ENCODE results near the gene KRTAP10-10. TPM values are rescaled to one million over a fixed set of nuclear protein-coding genes. Genes with fewer than 3 reads are reported as not detected.
A peak's percentile ranks its signal among the peaks of the same experiment; 100 is the strongest.
"Not testable (repeated sequence)": the region's sequence is repeated elsewhere in the genome, so short reads cannot be mapped to it uniquely, and the experiment has no call there.

The KRTAP10-10 gene, protein sequence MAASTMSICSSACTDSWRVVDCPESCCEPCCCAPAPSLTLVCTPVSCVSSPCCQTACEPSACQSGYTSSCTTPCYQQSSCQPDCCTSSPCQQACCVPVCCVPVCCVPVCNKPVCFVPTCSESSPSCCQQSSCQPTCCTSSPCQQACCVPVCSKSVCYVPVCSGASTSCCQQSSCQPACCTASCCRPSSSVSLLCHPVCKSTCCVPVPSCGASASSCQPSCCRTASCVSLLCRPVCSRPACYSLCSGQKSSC
- not detected in 2 replicates for total RNA-seq (2014; rRNA removed; shearing (Covaris generic))
- not detected in 2 replicates for polyA plus RNA-seq (2015; cell fraction: cytosol; rRNA removed)
- not detected in 2 replicates for polyA plus RNA-seq (2015; cell fraction: nucleus; rRNA removed)

DNA sequence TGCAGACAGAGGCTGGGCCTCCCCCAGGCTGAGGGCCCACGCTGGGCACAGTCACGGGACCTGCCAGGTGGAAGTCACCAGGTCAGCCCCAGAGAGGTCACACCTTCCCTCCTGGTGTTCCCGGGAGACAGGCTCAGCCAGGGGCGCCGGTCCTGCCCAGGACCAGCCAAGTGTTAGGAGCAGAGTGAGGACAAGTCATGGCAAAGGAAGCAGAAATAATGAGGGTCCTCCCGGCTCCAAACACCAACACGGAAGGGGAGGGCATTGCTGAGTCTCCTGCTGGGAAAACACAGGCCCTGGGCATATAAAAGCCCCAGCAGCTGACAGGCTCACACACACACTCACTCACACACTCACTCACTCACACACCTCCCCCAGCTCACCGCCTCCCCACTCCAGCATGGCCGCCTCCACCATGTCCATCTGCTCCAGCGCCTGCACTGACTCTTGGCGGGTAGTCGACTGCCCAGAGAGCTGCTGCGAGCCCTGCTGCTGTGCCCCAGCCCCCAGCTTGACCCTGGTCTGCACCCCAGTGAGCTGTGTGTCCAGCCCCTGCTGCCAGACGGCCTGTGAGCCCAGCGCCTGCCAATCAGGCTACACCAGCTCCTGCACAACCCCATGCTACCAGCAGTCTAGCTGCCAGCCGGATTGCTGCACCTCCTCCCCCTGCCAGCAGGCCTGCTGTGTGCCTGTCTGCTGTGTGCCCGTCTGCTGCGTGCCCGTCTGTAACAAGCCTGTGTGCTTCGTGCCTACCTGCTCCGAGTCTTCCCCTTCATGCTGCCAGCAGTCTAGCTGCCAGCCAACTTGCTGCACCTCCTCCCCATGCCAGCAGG lies at the start of gene KRTAP10-10:
Gene KRTAP10-10, plus strand, starts transcription at position 339 of the 833 bp plus-strand sequence. Its CDS starts 62 bp downstream, at position 401.
- DNase-seq (ENCODE audit: low read depth): no peak

DNA sequence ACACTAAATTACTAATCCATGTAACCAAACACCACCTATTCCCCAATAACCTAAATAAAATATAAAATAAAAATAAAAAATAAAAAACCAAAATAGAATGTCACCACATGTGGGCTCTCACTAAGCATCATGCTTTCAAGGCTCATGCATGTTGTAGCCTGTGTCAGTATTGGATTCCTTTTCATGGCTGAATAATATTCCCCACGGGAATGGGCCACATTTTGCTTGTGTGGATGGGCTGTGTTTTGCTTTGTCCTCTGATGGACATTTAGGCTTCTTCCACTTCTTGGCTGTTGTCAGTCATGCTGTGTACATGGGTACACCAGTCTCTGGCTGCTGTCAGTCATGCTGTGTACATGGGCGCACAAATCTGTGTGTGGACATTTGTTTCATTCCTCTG lies 48.1 kb upstream of the KRTAP10-10 start:
- DNase-seq (ENCODE audit: low read depth): no peak

DNA sequence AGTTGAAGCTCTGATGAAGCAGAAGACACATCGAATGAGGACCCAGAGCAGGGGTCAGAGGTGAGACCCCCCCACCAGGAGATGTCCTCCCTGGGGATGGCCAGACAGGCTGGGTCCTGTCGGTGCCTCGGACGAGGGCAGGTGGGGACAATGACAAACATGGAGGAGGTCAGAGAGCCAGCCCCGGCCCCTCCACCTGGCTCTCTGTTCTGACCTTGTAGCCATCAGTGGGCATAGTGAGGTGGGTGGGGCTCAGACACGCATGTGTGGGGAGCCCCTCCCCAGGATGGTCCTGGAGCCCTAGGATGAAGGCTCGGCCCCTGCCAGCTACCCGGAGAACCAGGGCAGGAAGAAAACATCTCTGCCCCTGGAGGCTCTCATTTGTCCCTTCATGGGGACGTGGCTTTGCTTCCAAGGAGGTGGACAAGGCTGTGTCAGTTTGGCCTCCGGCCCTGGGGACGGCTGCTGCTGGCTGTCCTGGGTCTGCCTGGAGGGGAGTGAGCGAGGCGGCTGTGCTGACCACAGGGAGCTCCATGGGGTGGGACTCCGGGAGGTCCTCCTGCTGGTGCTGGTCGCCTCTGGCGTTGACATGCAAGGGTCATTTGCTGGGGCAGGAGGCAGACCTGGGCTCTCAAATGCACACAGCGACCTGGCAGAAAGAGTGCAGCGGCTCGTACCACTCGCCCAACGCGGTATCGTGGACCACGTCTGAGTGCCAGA lies 47.4 kb upstream of the KRTAP10-10 start:
- no peak for DNase-seq (ENCODE audit: low read depth)

DNA sequence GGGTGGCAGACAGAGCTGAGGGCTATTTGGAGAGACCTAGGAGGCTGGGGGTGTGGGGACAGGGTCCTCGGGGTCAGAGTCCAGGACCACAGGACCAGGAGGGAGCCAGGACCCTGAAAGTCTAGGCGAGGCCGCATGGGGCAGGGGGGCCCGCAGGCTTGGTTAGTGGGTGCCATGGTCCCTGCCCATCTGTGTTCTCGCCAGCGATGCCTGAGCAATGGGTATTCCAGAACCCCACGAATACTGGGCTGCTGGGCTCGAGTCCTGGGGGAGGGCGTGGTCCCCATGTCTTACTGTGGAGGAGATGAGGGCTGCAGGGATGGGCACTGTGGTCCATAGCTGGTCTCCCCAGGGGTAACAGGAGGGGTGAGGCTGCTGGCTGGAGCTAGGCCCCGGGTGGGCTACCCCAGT lies 46.8 kb upstream of the KRTAP10-10 start:
- DNase-seq (ENCODE audit: low read depth): no peak

DNA sequence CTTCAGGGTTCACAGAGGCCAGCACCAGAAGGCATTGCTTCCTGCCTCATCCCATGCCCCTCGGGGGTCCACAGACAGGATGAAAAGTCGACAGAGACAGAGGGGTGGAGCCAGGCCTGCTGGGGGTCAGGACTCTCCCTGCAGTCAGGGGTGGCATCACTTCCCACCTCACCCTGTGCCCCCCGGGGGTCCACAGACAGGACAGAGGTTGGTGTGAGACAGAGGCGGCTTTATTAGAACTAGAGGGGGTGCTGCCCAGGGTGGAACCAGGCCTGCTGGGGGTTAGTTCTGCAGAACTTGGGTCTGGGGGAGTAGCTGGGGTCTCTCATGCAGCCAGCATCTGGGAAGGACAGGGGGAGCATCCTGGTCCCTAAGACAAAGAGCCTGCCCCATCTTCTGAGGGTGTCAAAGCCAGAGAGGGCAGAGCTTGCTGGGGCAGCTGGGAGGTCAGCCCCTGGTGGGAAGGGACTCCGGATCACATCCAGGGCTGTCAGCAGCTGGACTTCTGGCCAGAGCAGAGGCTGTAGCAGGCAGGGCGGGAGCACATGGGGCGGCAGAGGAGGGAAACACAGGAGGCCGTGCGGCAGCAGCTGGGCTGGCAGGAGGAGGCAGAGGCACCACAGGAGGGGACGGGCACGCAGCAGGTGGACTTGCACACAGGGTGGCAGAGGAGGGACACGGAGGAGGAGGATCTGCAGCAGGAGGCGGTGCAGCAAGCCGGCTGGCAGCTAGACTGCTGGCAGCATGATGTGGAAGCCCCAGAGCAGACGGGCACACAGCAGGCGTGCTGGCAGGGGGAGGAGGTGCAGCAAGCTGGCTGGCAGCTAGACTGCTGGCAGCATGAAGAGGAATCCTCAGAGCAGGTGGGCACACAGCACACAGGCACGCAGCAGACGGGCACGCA lies 46.0 kb upstream of the KRTAP10-10 start:
- DNase-seq (ENCODE audit: low read depth): not testable (repeated sequence)

DNA sequence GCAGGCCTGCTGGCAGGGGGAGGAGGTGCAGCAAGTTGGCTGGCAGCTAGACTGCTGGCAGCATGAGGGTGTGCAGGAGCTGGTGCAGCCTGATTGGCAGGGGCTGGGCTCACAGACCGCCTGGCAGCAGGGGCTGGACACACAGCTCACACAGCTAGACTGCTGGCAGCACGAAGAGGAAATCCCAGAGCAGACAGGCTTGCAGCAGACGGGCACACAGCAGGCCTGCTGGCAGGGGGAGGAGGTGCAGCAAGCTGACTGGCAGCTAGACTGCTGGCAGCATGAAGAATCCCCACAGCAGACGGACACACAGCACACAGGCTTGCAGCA lies 45.4 kb upstream of the KRTAP10-10 start:
- DNase-seq (ENCODE audit: low read depth): not testable (repeated sequence)

DNA sequence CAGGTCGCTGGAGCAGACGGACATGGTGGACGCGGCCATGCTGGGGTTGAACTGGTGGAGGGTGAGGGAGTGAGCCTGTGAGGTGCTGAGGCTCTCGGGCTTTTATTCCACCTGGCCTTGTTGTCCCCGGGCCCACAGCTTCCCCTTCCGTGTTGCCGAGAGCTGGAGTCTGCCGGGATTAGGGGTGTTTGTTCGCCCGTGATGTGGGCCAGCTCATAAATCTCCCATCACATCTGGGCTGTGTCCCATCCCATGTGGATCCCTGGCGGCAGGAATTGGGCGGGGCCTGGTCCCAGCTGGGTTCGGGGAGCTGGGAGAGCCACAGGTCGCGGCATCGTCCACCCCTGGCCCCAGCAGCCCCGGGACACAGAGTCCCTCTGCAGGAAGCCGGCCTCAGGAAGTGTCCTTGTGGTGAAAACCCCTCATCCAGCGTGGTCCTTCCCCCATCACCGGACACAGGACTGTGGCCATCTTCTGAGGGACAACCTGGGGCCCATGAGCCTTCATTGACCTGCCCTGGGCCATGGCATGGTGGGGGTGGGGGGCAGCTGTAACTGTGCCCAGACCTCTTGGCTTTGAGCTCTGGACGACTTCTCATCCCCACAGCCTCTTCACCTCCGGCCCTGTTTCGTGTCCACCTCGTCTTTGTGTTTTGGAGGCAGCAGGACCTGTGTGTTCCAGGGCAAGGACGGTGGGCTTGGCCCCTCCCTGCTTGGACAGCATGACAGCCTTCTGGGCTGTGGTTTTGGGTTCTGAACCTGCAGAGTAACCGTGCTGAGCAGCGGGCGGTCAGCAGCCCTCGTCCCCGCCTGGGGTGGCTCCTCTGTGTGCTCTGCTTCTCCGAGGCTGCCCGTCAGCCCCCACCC lies 44.5 kb upstream of the KRTAP10-10 start, which contains the start of gene KRTAP10-6:
Gene KRTAP10-6, minus strand, starts transcription at position 60 of the 866 bp plus-strand sequence. Its CDS starts 21 bp downstream, at position 39.
- DNase-seq (ENCODE audit: low read depth): no peak

DNA sequence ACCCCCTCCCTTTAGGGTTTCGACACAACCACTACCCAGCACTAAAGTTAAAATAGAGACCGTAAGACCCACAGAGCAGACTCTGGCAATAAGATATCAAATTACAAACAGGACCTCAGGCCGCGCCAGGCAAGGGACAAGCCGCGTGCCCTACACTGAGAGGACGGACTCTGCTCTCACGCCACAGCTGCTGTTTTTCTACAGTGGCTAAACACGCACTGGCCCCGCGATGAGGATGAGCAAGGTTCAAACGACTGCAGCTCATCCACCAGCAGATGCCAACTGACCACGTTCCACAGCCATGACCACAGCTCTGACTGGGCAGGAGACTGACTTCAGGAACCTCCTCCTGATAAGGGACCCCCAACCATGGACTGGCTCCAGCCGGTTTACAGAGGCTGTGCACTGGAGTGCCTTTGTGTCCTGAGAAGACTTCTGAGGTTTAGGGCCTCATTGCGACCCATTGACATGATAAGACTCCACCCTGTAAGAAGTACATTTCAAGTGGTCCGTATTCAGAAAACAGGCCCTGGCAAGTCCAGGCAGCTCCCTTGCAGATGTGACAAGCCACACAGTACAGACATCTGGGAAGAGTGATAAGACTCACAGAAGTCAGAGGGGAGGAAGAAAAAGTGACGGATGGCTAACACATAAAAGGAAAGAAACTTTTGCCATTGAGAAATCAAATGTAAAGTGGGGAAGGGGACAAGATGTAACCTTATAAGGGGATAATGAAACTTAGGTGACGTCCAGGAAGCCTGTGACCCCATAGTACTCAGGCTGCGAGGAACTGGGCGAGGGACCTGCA lies 43.4 kb upstream of the KRTAP10-10 start:
- no peak for DNase-seq (ENCODE audit: low read depth)

DNA sequence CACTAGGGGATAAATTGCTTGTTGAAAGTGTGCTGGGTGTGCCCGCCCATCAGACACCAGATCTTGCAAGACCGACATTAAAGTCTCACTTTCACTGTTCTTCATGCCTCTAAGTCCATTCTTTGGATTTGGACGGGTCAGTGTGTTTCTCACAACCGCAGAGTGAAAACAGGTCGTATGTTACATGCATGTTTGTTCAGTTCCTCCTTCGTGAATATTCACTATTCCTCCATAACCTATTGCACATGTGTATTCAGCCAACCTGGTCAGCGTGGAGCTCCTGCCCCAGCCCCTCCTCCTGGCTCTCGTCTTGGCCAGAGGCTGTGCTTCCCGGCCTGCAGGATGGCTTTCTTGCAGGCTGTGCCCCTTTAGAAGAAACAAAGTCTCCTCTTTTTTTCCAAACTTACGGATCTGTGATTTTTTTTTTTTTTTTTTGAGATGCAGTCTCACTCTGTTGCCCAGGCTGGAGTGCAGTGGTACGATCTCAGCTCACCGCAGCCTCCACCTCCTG lies 42.7 kb upstream of the KRTAP10-10 start:
- DNase-seq (ENCODE audit: low read depth): no peak

DNA sequence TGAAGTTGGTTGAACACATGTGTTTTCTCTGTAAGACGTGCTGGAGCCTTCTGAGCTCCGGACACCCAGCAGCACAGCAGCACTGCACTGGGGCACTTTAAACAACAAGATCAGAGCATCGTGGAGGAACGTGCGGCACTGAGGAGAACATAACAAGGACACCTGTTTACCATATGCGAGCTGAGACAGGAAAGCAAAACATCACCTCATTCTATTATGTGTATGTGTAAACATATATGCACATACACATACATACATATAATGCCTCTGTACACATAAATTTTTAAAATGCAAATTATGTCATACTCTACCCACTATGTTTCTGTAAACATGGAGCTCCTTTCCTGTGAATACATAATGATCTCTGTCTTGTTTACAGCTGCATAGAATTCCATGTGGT lies 41.6 kb upstream of the KRTAP10-10 start:
- no peak for DNase-seq (ENCODE audit: low read depth)

DNA sequence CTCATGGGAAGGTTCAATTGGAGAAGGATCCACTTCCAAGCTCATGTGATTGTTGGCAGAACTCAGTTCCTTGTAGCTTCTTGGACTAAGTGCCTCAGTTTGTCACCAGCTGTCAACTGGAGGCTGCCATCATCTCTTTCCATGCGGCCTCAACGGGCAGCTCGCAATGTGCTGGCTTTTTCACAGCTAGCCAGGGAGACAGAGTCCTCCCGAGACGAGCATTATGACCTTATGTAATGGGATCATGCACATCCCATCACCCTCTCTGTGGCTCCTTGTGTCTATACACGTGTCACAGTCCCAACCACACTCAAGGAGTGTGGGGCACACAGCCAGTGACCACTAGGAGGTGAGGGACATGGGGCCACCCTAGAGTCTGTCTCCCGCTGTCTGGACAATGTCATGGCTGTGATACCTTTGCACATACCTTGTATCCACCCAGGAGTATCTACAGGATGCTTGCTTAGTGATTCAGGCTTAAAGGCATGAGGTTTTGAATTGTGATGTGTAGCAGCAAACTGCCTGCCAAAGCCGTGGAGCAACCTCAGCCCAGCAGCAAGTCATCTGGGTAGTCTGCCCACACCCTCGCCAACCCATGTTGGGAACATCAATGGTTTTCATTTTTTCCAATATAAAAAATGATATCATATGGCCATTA lies 41.0 kb upstream of the KRTAP10-10 start:
- peak; percentile 48 for DNase-seq (ENCODE audit: low read depth)

DNA sequence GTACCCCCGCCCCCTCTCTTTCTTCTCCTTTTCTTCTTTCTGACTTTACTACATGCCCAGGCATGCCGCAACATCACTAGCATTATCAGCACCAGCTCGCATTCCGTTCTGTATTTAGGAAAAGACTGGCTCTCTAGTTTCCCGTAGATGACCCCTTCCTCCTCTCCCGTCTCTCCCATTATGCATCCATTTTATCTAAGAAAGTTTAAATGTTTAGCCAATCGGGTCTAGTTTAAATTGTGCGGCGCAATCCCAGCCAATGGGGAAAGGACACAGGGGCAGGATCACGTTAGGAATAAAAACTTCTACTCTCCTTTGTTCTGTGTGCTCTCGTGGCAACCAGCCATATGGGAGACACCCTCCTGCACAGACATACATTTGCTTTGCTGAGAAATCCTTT lies 39.1 kb upstream of the KRTAP10-10 start:
- no peak for DNase-seq (ENCODE audit: low read depth)

DNA sequence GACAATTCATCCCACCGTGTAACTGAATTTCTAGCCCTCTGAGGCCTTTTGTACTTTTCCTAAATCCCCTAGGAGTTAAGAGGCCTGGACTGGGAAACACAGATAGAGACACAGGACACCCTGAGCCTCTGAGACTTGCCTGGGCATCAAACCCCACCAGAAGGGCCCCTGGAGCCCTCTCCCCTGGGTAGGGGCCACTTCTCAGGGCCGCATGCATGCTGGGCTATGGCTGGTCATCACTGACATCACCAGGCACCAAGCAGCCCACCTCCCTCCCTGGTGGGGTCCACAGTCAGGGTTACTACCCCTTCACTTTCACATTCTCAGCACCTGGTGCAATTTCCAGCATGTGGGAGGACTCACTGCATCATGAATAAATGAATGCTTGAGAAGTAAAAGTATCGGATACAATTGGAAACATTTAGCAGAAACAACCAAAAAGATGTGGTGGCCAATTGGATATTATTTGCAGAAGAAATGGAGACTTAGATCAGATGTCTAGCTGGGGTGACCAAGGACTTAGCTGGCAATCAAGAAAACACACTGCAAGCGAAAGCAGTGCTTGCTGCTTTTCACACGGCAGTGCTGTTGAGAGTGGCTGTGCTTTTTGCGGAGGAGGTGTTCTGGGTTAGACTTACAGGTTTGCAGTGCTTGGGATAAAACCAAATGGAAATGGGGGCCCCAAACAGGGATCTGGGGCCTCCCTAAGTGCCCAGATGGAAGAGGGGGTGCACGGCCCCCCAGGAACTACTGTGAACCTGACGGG lies 37.7 kb upstream of the KRTAP10-10 start:
- no peak for DNase-seq (ENCODE audit: low read depth)

DNA sequence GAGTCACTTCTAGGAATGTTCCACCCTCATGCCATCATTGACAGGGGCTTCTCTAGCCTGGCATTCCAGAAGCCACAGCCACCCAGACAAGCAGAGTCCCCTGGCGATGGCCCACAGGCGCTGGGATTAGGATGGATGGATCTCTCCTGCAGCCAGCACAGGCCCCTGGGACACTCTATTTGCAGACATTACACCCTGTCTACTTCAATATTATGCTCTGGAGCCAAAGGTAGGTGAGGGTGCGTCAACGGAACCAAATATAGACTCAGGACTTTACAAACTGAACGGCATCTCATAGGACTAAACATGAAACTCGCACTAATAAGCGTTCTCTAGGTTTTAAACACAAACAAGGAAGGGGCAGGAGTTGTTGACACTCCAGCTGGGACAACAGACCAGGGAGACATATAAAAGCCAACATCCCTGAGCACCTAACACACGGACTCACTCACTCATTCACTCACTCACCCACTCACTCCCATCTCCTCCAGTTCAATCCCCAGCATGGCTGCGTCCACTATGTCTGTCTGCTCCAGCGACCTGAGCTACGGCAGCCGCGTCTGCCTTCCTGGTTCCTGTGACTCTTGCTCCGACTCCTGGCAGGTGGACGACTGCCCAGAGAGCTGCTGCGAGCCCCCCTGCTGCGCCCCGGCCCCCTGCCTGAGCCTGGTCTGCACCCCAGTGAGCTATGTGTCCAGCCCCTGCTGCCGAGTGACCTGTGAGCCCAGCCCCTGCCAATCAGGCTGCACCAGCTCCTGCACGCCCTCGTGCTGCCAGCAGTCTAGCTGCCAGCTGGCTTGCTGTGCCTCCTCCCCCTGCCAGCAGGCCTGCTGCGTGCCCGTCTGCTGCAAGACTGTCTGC lies 36.8 kb upstream of the KRTAP10-10 start, which contains the start of gene KRTAP10-7:
Gene KRTAP10-7, plus strand, starts transcription at position 480 of the 861 bp plus-strand sequence. Its CDS starts 25 bp downstream, at position 505.
- not testable (repeated sequence) for DNase-seq (ENCODE audit: low read depth)

DNA sequence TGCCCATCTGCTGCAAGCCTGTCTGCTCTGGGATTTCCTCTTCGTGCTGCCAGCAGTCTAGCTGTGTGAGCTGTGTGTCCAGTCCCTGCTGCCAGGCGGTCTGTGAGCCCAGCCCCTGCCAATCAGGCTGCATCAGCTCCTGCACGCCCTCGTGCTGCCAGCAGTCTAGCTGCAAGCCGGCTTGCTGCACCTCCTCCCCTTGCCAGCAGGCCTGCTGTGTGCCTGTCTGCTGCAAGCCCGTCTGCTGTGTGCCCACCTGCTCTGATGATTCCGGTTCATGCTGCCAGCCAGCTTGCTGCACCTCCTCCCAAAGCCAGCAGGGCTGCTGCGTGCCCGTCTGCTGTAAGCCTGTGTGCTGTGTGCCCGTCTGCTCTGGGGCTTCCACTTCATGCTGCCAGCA lies 36.1 kb upstream of the KRTAP10-10 start:
- DNase-seq (ENCODE audit: low read depth): peak; percentile 63

Data from HT1080 (cell line).